Osteoblast (primary cell): Measurements from ENCODE around the gene MYRFL. TPM values are rescaled to one million over a fixed set of nuclear protein-coding genes. Genes with fewer than 3 reads are reported as not detected.

Experiments
- DNase-seq: peaks from one replicate; pipeline ENCODE4 v3.0.0; 2011; ENCODE audit warnings: low spot score, mixed read lengths; ENCODE audit not compliant: insufficient read length; ENCODE audit errors: missing footprints
- H2AFZ ChIP-seq: 2 replicates; pipeline ENCODE4 v1.6.0; 2011; ENCODE audit warnings: mild to moderate bottlenecking, low read length
- H3K27ac ChIP-seq: 2 replicates; pipeline ENCODE4 v1.5.1; 2011; ENCODE audit warnings: mild to moderate bottlenecking, low read depth, low read length, moderate library complexity
- H3K27me3 ChIP-seq: 2 replicates; pipeline ENCODE4 v1.6.0; 2012; ENCODE audit warnings: mild to moderate bottlenecking, control low read depth, inconsistent platforms, low read length, moderate library complexity; ENCODE audit not compliant: insufficient read depth
- H3K36me3 ChIP-seq: 2 replicates; pipeline ENCODE4 v1.5.1; 2011; ENCODE audit warnings: mild to moderate bottlenecking, low read length, control low read depth, moderate library complexity; ENCODE audit not compliant: insufficient read depth
- H3K4me1 ChIP-seq: 2 replicates; pipeline ENCODE4 v1.5.1; 2011; ENCODE audit warnings: mild to moderate bottlenecking, low read length, control low read depth, moderate library complexity; ENCODE audit not compliant: insufficient read depth
- H3K4me2 ChIP-seq: 2 replicates; pipeline ENCODE4 v1.6.0; 2011; ENCODE audit warnings: mild to moderate bottlenecking, low read length; ENCODE audit not compliant: insufficient read depth
- H3K4me3 ChIP-seq: fragments of 200-600 bp; sonication (generic); 3 replicates; pipeline ENCODE4 v1.5.1; 2012; ENCODE audit warnings: mild to moderate bottlenecking, low read length, inconsistent platforms; ENCODE audit not compliant: insufficient read depth
- H3K79me2 ChIP-seq: 2 replicates; pipeline ENCODE4 v1.6.0; 2012; ENCODE audit warnings: mild to moderate bottlenecking, low read length, control low read depth, inconsistent platforms; ENCODE audit not compliant: insufficient read depth
- H3K9me3 ChIP-seq: 2 replicates; pipeline ENCODE4 v1.5.1; 2011; ENCODE audit warnings: low read depth, low read length, control low read depth
- H4K20me1 ChIP-seq: 2 replicates; pipeline ENCODE4 v1.6.0; 2012; ENCODE audit warnings: mild to moderate bottlenecking, low read length, control low read depth; ENCODE audit not compliant: insufficient read depth
- CTCF ChIP-seq: IDR thresholded peaks from 2 replicates; pipeline ENCODE4 v1.5.1; 2011; ENCODE audit warnings: mild to moderate bottlenecking, low read depth, low read length, moderate library complexity; ENCODE audit errors: extremely low read depth
- total RNA-seq: library from RNA; depleted of rRNA; stranded (reverse); fragments of >200 nt; gene quantifications from 2 replicates; pipeline ENCODE4 v1.2.3, GENCODE V29; 2012

The MYRFL gene
- total RNA-seq, 1 donor = not detected

- no peaks in the 10 kb centered on the region for H3K27me3 ChIP-seq
- no peak overlapping the region for H3K27ac ChIP-seq
- no peaks in the 10 kb centered on the region for H3K36me3 ChIP-seq
- no peak overlapping the region for H2AFZ ChIP-seq
- TF ChIP-seq CTCF = no peak
- no peak overlapping the region for H3K4me3 ChIP-seq
- no peaks in the 10 kb centered on the region for H3K9me3 ChIP-seq
- no peak for DNase-seq
- H3K4me2 ChIP-seq = no peak overlapping the region
- no peaks in the 10 kb centered on the region for H3K4me1 ChIP-seq
- no peaks in the 10 kb centered on the region for H4K20me1 ChIP-seq
- no peaks in the 10 kb centered on the region for H3K79me2 ChIP-seq
Measured at GRCh38 chr12:69828897-69829296, 3.9 kb downstream of the MYRFL start.

- Histone ChIP-seq H2AFZ (no peak overlapping the region), H3K9me3 (no peaks in the 10 kb centered on the region), H3K79me2 (no peaks in the 10 kb centered on the region), H3K4me2 (no peak overlapping the region), H3K27ac (no peak overlapping the region), H4K20me1 (no peaks in the 10 kb centered on the region), H3K4me1 (no peaks in the 10 kb centered on the region), H3K4me3 (no peak overlapping the region), H3K27me3 (peaks cover 3% of the 10 kb centered on the region), H3K36me3 (no peaks in the 10 kb centered on the region)
- TF ChIP-seq CTCF = no peak
- no peak for DNase-seq
Measured at GRCh38 chr12:69833696-69834095, 8.7 kb downstream of the MYRFL start.

GRCh38 chr12:69834147-69834546 is 9.1 kb downstream of the MYRFL start:
- TF ChIP-seq CTCF = no peak
- H2AFZ ChIP-seq = no peak overlapping the region
- H3K9me3 ChIP-seq = no peaks in the 10 kb centered on the region
- H3K36me3 ChIP-seq = no peaks in the 10 kb centered on the region
- no peaks in the 10 kb centered on the region for H3K4me1 ChIP-seq
- no peak overlapping the region for H3K4me2 ChIP-seq
- DNase-seq = no peak
- H3K27me3 ChIP-seq = peaks cover 3% of the 10 kb centered on the region
- H3K4me3 ChIP-seq = no peak overlapping the region
- no peaks in the 10 kb centered on the region for H3K79me2 ChIP-seq
- H3K27ac ChIP-seq = no peak overlapping the region
- H4K20me1 ChIP-seq = no peaks in the 10 kb centered on the region

- TF ChIP-seq CTCF = no peak
- Histone ChIP-seq H3K27ac (no peak overlapping the region), H2AFZ (no peak overlapping the region), H4K20me1 (no peaks in the 10 kb centered on the region), H3K27me3 (peaks cover 3% of the 10 kb centered on the region), H3K79me2 (no peaks in the 10 kb centered on the region), H3K4me3 (no peak overlapping the region), H3K4me1 (no peaks in the 10 kb centered on the region), H3K4me2 (no peak overlapping the region), H3K9me3 (no peaks in the 10 kb centered on the region), H3K36me3 (no peaks in the 10 kb centered on the region)
- no peak for DNase-seq
Measured at GRCh38 chr12:69834576-69834975, 9.5 kb downstream of the MYRFL start.
